HG03469 (cell line): ENCODE measurements around the gene ROBO2.

ENCODE experiments used
- ATAC-seq: cut with Tn5 transposase; IDR thresholded peaks from one replicate; pipeline ENCODE4 v1.9.1; 2021; ENCODE audit warnings: mild to moderate bottlenecking, moderate library complexity, moderate number of reproducible peaks; ENCODE audit not compliant: unreplicated experiment

ROBO2 gene

DNA sequence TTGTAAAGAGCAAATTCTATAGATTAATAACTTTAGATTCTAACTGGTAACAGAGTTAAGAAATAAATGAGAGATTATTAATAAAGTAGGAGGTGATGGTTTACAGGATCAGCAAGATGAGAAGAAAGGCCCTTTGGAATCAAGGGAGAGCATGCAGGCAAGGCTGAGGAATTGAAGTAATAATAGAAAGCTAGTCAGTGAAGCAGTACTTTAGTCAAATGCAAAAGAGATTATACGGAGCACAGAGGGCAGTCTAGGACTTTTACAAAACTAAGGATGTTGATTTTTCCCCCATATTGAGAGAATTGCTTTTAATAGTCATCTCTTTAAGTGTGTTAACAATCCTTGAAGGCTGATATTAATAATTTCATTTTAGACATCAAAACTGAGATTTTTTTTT, 146.4 kb downstream of the ROBO2 start:
- no peak for ATAC-seq

DNA sequence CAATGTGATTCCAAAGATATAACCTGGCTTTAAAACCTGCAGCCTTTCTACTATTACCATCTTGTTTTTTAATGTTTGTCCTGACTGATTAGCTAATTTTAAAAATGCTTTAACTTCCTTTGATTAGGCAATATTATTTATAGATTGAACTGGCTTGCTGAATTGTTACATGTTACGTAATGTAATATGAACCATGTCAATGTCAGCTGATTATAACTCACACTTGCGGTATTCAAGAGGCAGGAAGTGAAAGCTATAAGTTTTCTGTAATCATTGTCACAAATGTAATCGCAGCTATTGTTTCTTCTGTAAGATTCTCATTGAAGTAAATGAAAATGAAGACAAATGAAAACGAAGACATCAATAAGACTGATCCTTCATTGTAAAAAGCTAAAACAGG, 146.8 kb downstream of the ROBO2 start:
- no peak for ATAC-seq

DNA sequence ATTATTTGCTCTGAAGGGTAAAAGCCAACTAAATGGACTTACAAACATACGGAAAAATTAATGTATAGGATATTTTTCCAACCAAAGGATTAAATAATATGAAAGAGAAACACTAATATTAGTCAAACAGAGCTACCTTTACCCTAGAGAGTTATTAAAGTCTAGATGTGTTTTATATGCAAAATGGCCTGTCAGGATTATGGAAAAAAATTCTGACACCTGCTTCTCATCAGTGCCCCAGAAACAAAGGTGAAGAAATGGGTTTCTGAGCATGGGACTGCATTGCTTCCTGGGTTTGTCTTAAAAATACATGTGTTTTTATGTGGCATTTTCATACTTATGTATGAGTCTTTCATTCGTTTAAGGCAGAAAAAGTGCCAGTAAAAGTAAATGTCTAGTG, 148.3 kb downstream of the ROBO2 start:
- no peak for ATAC-seq

DNA sequence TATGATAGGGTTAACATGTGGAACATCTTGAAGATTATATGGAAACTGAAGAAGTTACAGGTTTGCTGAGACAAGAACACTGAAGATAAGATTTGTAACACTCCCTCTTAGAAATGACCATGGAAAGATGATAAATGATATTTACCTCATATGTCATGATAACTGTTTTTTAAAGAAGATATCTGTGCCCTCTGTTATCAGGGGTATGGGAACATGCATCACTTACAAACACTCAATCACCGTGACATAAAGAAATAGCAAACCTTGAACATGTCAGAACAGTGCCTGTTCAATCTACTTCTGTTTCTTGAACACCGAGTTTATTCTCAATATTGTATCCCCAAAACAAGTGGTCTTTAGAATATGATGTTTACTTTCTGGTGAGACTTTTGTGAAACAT, 149.4 kb downstream of the ROBO2 start:
- no peak for ATAC-seq

DNA sequence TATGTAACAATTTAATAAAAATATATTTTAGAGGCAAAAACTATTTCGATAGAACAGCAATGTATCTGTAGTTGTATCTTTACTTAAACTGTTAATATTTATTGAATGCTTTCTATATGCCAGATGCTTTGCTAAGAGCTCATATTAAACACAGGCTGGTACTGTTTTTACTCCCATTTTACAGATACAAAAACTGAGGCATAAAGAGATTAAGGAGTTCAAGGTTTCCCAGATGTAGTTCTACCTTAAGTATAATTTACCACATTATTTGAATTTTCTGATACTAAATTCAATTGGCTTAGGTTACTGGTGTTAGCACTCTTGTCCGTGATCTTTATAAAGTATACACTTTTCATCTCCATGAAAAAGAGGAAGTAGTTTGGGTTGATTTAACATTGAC, 149.8 kb downstream of the ROBO2 start:
- no peak for ATAC-seq

DNA sequence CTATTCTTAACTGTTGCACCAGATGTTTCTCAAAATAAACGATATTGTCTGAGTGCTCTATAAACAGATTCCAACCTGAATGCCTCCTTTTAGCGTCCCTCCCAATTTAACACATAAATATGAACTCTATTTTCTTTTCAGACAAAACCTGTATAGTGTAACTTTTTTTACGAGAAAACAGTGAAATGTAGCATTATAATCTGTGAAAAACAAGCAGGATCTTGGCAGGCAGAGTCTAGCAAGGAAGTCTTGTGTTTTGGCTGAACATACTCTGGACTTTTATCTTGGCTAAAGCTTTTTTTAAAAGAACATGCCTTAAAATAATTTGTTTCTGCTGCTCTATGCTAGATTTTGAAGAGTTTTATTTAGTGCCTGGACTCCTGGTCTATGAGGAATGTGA, 150.5 kb downstream of the ROBO2 start:
- ATAC-seq: no peak

DNA sequence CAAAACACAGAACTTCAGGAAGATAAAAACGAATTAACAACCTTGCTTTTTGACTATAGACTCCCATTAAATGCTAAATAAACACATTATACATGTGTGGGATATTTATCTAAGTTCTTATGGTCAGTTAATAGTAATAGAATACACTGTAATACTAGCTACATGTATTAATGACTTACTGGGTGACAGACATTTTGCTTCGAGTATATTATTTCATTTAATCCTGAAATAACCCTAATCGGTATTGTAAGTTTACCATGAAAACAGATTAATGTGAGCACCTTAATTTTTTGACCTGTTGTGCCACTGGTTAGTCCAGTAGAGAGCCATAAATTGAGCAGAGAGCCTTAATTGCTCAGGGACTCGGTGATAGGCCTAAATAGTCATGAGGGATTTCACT, 151.1 kb downstream of the ROBO2 start:
- no peak for ATAC-seq

DNA sequence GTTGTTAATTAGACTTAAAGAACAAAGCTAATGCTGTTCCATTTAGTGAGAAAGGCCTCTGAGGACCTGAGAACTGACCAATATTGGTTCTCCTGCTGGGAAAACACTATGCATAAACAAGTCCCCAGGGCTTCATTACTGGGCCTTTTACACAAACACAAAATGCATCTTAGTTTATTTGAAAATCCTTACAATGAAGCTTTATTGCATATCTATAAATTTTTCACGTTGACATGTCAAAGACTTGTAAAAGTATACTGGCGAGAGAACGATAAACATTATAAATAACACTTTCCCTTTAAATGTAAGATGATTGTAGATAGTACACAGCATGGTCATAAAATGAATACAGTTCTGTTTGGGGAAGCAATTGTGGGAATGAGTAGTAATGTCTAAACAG, 151.7 kb downstream of the ROBO2 start:
- ATAC-seq: no peak

DNA sequence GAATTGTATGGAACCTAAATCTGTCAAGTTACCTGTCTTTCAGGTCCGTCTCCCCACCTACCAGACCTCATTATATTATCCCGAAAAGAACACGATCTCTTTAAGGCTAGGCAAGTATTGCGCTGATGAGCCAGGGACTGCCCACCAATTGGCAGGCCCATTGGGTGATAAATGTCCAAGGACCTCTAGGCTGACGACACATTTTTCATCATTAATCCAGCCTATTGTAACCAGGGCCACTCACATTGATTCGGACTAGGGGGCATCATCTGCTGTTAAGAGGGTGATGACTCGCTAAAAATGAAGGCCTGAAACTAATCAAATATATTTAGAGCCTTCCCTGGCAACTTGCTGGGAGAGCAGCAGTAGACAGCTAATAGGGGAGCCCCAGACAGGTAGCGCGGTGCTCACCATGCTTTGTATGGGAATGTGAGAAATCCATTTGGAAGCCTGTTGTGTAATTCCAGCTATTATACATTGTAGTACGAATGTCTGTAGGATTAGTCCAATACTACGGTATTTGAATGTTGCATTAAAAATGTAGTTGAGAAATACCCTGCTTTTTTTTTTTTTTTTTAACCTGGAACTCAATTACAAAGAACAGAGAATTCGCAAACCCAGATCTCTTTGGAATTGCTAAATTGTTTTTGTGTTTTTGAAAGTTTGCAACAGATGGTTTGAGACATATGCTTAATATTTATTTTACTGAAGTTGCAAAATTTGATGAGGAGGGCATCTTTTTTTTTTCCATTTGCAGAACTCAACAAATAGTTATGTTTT, 156.1 kb downstream of the ROBO2 start:
- no peak for ATAC-seq

DNA sequence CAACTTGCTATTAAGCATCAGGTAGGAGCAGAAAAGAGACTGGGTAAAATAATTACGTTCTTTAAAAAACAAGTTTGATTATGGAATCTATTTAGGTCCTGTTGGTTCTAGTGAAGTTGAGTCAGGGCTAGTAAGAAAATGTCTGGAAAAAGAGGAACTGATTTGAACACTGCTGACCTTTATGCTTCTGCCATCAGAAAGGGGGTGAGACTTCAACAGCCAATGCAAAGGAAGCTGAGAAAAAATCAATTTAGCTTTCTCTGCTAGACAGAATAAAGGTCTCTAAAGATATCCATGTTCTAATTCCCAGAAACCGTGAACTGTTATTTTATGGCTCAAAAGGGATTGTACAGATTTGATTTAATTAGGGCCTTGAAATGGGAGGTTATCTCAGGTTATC, 157.5 kb downstream of the ROBO2 start:
- no peak for ATAC-seq

DNA sequence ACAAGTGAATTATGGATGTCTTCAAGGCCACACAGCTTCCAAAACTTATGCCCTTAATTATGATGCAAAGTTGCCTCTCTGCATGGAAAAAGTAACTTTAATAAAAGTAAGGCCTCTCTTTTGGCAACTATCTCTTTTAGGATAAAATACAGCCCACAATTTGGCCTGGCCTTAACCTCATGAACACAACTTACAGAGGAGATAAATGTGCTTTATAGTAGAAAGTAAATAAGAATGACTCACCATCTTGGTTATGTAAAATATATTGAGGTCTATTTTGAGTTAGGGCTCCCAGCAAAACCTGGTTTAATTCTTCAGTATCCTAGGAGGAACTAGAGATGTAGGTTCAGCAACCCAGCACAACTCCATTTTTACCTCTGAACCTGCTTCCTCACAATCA, 164.0 kb downstream of the ROBO2 start:
- no peak for ATAC-seq

DNA sequence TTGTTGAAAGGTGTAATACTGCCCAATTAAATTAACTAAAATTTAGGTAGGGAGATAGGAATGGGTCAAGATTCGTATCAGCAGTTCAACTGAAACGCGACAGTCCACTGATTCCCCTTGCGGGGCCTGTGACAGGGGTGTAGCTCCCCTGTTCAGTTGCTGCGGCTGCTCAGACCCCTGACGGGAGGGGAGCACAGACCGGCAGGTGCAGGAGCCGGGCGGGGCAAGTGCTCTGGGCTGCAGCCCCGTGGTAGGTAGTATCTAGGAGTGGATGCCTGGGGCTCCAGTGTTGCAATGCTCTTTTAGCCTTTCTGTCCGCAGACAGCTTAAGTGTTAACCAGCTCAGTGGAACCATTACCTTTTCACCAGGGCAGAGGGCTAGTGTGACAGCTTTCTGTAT, 164.9 kb downstream of the ROBO2 start:
- ATAC-seq: no peak

DNA sequence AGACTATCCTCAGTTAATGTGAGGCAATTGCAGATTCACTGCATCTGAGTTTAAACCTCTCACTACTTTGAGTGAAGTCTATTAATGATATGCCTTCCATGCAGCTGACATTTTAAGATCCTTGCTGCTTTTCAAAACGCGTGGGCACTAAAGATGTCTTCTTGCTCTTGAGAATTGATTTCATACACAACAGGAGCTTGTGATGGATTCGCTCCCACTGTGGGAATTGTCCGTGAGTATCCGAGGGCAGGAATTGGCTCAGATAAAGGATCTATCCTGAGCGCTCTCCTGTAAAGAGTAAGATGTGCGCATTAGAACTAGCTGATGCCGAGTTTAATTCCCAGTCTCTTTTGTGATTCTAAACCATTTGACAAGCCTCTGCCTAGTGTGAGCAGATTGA, 167.9 kb downstream of the ROBO2 start:
- no peak for ATAC-seq

DNA sequence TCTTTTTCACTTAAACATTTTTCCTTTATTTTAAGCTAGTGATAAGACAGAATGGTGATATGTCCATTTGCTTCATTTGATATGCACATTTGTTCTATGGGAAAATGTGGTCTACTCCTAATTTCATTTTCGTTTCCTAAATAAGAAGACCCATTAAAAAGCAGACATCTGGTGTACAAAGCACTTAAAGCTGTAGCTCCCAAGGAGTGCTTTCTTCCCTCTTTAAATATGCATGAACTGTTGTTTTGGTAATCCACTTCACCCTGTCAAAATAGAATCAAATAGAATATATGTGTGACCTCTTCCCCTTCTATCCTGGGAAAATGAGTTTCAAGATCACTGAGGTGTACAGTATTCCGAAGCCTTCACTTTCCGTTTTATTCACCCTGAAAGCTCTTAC, 182.8 kb downstream of the ROBO2 start:
- no peak for ATAC-seq

DNA sequence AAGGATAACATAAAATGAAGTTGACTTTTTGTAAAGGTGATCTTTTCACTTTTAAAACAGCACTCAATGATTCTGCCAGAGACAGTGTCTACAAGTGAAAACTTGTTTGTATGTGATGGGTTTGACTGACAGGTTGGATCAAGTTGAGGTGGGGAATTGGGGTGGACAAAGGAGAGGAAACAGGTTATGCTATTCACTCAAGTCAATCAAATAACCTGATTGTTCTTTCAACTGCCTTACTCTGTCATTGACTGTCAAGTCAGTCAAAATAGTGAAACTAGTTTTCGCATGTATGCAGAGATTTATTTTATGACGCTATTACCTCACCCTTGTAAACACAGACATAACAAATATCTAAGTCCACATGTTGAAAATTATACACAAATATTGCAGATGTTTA, 187.7 kb downstream of the ROBO2 start:
- no peak for ATAC-seq

DNA sequence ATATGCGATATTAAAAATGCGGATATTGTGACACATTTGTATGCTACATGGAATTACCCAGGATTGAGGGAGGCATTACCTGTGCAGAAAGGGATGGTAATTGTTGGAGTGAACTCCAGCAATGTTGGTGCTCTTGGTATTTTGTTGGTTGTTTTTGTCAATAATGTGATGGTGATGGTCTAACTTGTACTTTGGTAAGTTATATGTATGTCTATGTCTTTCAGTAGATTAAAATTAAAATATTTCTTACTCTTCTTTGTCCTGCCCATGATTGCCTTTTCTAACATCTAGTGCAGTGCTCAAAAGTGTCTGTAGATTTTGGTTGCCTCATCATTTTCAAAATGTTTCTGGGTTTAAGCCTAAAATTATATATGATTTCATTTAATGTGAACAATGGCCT, 192.7 kb downstream of the ROBO2 start:
- ATAC-seq: no peak

DNA sequence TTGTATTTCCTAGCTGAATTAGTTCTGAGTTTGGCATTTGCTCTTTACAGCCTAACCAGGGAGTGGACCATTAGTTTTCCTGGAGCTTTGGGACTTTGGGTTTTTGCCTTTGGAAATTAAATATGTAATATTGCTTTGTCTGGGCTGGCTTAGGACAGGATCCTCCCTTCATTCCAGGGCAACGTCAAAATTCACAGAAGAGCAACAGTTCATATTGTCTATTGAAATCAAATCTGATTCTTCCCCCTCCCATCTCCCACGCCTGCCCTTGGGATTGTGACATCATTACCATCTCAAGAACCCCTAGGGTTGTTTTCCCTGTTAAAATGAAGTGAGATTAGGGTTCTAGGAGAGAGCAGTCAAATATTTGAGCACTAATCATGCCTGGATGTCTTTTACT, 194.1 kb downstream of the ROBO2 start:
- ATAC-seq: no peak

DNA sequence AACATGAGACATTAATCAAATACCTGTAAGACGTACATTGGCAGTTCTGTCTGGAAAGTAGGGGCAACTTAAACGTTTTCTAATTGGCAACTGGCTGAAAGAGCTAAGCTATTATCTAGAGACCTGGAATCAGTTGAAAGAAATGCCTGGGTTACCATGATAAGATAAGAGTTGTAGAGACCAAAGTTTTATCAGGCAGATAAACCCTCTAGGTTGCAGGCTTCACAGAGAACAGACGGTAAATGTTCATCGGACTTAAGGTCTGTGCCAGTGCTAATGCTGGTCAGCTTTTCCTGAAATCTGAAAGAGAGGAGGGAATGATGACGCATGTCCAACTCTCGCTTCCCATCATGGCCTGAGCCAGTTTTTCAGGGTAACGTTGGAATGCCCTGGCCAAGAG, 196.2 kb downstream of the ROBO2 start:
- ATAC-seq: no peak

DNA sequence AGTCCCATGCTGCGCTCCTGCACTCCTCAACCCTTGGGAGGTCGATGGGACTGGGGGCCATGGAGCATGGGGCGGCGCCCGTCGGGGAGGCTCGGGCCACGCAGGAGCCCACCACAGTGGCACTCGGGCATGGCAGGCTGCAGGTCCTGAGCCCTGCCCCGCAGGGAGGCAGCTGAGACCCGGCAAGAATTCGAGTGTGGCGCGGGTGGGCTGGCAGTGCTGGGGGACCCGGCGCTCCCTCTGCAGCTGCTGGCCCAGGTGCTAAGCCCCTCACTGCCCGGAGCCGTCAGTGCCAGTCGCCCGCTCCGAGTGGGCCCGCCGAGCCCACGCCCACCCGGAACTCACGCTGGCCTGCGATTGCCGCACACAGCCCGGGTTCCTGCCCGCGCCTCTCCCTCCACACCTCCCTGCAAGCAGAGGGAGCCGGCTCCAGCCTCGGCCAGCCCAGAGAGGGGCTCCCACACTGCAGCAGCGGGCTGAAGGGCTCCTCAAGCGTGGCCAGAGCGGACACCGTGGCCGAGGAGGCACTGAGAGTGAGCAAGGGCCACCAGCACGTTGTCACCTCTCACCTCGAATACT, 200.3 kb downstream of the ROBO2 start:
- ATAC-seq: no peak

DNA sequence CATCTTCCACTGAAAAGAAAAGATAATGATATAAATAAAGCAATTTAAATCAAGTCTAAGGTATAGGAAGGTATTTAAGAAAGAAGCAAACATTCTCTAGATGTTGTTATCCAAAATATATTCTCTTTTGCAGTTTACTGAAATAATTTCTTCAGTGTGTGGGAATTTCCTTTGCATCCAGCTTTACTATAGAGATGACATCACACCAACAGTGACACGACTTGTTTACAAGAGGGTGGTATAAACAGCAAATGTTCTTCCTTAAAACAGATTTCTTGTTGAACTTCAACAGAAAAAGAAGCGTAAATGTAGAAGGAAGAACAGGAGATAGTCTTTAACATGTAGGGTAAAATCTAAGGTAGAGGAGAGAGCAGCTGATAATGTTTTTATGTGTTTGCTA, 202.5 kb downstream of the ROBO2 start:
- ATAC-seq: no peak

DNA sequence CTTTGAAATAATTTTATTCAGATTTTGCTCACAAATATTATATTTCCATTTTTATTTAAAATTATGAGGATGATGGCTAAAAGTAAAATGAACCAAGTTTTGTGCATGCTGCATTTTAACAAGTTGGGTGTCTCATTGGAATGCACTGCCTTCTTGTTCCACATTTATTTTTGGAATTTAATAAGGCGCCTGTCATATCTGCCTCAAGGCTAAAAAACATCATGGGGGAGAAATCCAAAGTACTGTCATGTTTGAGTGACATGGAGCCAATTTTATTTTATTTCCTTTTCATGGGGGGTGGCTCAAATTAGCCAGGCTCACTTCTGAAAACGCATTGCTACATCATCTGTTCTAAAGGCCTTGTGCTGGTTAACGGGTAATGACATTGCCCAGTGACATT, 205.1 kb downstream of the ROBO2 start:
- ATAC-seq: no peak

DNA sequence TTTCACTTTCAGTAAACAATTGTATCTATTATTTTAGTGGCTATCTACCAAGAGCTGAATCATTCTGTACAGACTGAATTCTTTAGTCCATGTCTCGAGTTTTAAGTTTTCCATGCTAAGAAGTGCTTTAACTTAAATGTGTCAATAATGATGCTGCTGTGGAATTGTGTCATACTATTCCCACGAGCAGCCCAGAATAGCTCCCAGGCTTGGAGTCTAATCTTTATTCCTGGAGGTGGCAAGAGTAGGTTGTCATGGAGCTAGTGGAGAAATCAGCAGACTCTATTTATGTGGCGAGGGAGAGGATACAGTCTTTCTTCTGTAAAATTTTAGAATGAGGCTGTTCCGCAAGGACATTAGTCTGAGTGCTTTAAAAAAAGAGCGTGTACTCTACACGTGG, 207.2 kb downstream of the ROBO2 start:
- ATAC-seq: no peak

DNA sequence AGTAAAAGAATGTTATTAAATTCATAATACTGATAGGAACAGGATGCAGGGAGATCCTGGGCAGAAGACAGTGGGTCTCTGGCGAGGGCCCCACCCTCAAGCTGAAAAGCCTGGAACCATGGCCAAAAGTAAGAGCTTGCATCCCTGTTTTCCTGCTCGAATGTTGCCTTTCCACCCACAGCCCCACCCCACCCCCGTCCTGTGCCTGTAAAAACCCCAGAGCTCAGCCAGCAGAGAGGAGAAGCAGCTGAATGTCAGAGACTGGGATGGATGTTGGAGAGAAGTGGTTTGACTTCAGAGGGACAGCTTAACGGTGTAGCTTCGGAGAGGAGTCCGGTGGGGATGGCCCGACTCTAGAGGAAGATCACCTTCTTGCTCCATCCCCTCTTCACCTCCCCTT, 207.9 kb downstream of the ROBO2 start:
- ATAC-seq: no peak
